CD8-positive, alpha-beta memory T cell (primary cell): ENCODE measurements around the gene HASPIN. TPM values are rescaled to one million over a fixed set of nuclear protein-coding genes. Genes with fewer than 3 reads are reported as not detected.

Experiments used
- CTCF ChIA-PET: fragments of 350-600 bp; sonication (Branson Sonifier 250); formaldehyde crosslinking; loops from one replicate; lab custom pipeline; 2021; ENCODE audit warnings: antibody characterized with exemption; lab: Charles Lee
- POLR2A ChIA-PET: fragments of 350-600 bp; sonication (Branson Sonifier 250); formaldehyde crosslinking; loops from one replicate; lab custom pipeline; 2021; ENCODE audit warnings: antibody characterized with exemption; lab: Charles Lee
- DNase-seq, 5 donors: peaks; one replicate each; pipeline versions ENCODE4 v3.0.0 to v3.0.0-alpha.2; 2020 to 2022; ENCODE audit warnings: mixed read lengths in 1 of 5
- H3K27ac ChIP-seq: one replicate; pipeline ENCODE4 v1.7.0; 2013; ENCODE audit warnings: low read depth, mild to moderate bottlenecking, low read length, moderate library complexity
- H3K27me3 ChIP-seq: 2 replicates; pipeline ENCODE4 v1.7.0; 2013; ENCODE audit warnings: low read length, mild to moderate bottlenecking; ENCODE audit not compliant: insufficient read depth, poor library complexity, severe bottlenecking
- H3K36me3 ChIP-seq: 2 replicates; pipeline ENCODE4 v1.7.0; 2013; ENCODE audit warnings: mild to moderate bottlenecking, low read length, moderate library complexity; ENCODE audit not compliant: insufficient read depth
- H3K4me1 ChIP-seq: 2 replicates; pipeline ENCODE4 v1.7.0; 2013; ENCODE audit warnings: mild to moderate bottlenecking, low read length, moderate library complexity; ENCODE audit not compliant: insufficient read depth
- H3K4me3 ChIP-seq: 2 replicates; pipeline ENCODE4 v1.7.0; 2013; ENCODE audit warnings: mild to moderate bottlenecking, low read length
- H3K9me3 ChIP-seq: 2 replicates; pipeline ENCODE4 v1.7.0; 2013; ENCODE audit warnings: mild to moderate bottlenecking, low read length
- H3K27ac Mint-ChIP-seq, 8 donors: one replicate each; pipeline ENCODE4 v1.8.0; 2020 to 2021; ENCODE audit warnings: mixed read lengths in 8 of 8, mild to moderate bottlenecking in 6 of 8, inconsistent platforms in 3 of 8, moderate library complexity in 3 of 8
- H3K27me3 Mint-ChIP-seq, 2 donors: one replicate each; pipeline ENCODE4 v1.8.0; 2020 to 2021; ENCODE audit warnings: mixed read lengths in 2 of 2, mild to moderate bottlenecking in 1 of 2, moderate library complexity in 1 of 2
- H3K36me3 Mint-ChIP-seq, 3 donors: one replicate each; pipeline ENCODE4 v1.8.0; 2020 to 2021; ENCODE audit warnings: mixed read lengths in 3 of 3, inconsistent platforms in 1 of 3, mild to moderate bottlenecking in 1 of 3
- H3K4me1 Mint-ChIP-seq, 3 donors: one replicate each; pipeline ENCODE4 v1.8.0; 2020 to 2021; ENCODE audit warnings: mixed read lengths in 3 of 3, inconsistent platforms in 1 of 3, mild to moderate bottlenecking in 1 of 3
- H3K4me3 Mint-ChIP-seq, 7 donors: one replicate each; pipeline ENCODE4 v1.8.0; 2020 to 2021; ENCODE audit warnings: mixed read lengths in 7 of 7, mild to moderate bottlenecking in 6 of 7, moderate library complexity in 4 of 7, inconsistent platforms in 2 of 7
- H3K9me3 Mint-ChIP-seq, 5 donors: one replicate each; pipeline ENCODE4 v1.8.0; 2020 to 2022; ENCODE audit warnings: mixed read lengths in 5 of 5, mild to moderate bottlenecking in 3 of 5, moderate library complexity in 2 of 5, inconsistent platforms in 1 of 5
- polyA plus RNA-seq: library from polyadenylated mRNA; unstranded; fragments of 300-500 nt; fragmentation: Illumina TruSeq; gene quantifications from one replicate; pipeline ENCODE4 v1.2.3, GENCODE V29; 2021
- total RNA-seq, 2 experiments: library from RNA; stranded (reverse); gene quantifications; one replicate each; pipeline ENCODE4 v1.2.3, GENCODE V29; 2021

The HASPIN gene
- total and polyA plus RNA-seq, 3 experiments from 2014 or later: 0.09 to 16.6 (median 16.0) TPM

DNA sequence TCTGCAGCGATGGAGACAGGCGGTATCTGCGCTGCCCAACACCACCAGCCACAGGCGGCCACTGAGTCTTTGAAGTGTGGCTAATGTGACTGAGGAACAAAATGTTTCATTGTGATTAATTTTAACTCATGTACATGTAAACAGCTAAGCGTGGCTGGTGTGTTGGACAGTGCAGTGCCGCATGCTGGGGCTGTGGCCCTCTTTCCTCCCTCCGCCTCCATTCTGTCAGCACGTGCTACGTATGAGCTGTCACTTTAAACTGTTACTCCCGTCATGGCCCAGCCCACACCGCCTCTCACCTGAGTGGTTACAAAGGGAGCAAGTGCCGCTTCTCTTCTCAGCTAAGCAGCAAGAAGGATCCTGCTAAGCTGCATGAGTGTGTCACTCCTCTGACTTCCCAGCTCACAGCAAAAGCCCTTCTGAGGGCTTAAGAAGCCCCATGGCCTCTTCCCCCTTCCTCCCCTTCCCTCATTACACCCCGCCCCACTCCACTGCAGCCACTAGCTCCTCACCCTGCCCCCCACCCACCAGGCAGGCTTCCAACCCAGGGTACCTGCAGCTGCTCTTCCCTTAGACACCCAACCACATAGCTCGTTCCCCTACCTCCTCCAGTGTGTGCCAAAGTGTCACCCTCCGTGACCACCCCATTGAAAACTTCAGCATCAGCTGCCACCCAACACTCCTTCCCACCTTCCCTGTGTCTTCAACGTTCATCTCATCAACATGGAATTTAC lies 15.0 kb downstream of the HASPIN start:
- peaks cover 0 to 3% (median 0%) of the 10 kb centered on the region in 5 donors for H3K9me3 Mint-ChIP-seq
- Histone ChIP-seq H3K27ac (no peak overlapping the region), H3K4me1 (peaks cover 30% of the 10 kb centered on the region), H3K4me3 (no peak overlapping the region), H3K9me3 (no peaks in the 10 kb centered on the region), H3K27me3 (no peaks in the 10 kb centered on the region), H3K36me3 (no peaks in the 10 kb centered on the region)
- ChIA-PET CTCF (interaction anchor here (0.5 to 8.7 kb wide), 32 partner anchors 8 to 338 kb away, joined by 3 to 206 read pairs (median 11); partner anchors contain the start of genes HASPIN, ITGAE, NCBP3 and P2RX5), POLR2A (interaction anchor here (0.6 to 1.6 kb wide), 7 partner anchors 9 to 107 kb away, joined by 3 to 10 read pairs (median 4); partner anchors contain the start of gene NCBP3)
- H3K36me3 Mint-ChIP-seq: peaks cover 3 to 24% (median 3%) of the 10 kb centered on the region in 3 donors
- H3K4me1 Mint-ChIP-seq: peaks cover 33 to 45% (median 43%) of the 10 kb centered on the region in 3 donors
- H3K4me3 Mint-ChIP-seq: peak overlapping the region; percentile 6 to 84 (median 49)
- peak; percentile 46 to 85 (median 57) for DNase-seq
- peaks cover 0 to 4% of the 10 kb centered on the region in 2 donors for H3K27me3 Mint-ChIP-seq
- peak overlapping the region; percentile 68 to 98 (median 92) for H3K27ac Mint-ChIP-seq

DNA sequence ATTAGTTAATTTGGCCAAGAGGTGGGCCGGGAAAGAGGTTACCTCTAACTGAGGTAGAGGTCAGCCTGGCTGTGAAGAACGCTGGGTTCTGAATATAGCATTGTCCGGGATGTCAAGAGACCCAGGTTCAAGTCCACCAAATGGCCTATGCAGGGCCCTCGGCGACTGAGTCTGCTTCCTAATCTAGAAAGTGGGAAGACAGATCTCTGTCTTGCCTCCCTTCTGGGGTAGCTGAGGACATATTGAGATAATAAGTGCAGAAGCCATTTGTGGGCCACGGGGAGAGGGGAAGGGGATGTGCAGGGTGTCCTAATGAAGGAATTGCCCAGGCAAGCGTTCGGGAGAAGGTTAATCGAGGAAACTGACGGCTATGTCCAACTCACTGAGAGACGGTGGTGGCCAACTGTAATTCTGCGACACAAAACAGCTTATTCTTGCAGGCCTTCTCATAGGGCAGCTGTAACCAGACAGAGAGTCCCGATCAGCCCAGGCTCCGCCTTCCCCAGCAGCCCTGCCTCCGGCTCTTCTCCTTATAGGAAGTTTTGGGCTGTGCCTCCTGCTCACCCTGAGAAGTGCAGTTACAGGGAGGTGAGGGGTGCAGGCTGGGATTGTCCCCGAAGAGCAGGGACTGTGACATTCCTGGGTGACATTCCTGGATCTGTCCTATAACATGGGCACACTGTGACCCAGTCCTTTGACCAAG lies 15.9 kb downstream of the HASPIN start:
- H3K9me3 ChIP-seq: no peaks in the 10 kb centered on the region
- peaks cover 30% of the 10 kb centered on the region for H3K4me1 ChIP-seq
- no peaks in the 10 kb centered on the region for H3K27me3 ChIP-seq
- H3K4me3 ChIP-seq: no peak overlapping the region
- H3K4me3 Mint-ChIP-seq: peak overlapping the region in 6 of 7 donors; percentile 6 to 79 (median 34)
- peaks cover 3 to 21% (median 3%) of the 10 kb centered on the region in 3 donors for H3K36me3 Mint-ChIP-seq
- DNase-seq: no peak
- H3K27ac ChIP-seq: no peak overlapping the region
- peaks cover 0 to 3% (median 0%) of the 10 kb centered on the region in 5 donors for H3K9me3 Mint-ChIP-seq
- ChIA-PET POLR2A (interaction anchor here (0.6 to 1.7 kb wide), 3 partner anchors 21 to 57 kb away, joined by 3 to 4 read pairs (median 4); no protein-coding TSS in a partner anchor), CTCF (interaction anchor here (0.5 to 8.7 kb wide), 14 partner anchors 12 to 271 kb away, joined by 3 to 206 read pairs (median 23); partner anchors contain the start of genes ITGAE and NCBP3)
- H3K27me3 Mint-ChIP-seq: peaks cover 0 to 4% of the 10 kb centered on the region in 2 donors
- peaks cover 33 to 45% (median 43%) of the 10 kb centered on the region in 3 donors for H3K4me1 Mint-ChIP-seq
- H3K27ac Mint-ChIP-seq: peak overlapping the region; percentile 67 to 98 (median 92)
- no peaks in the 10 kb centered on the region for H3K36me3 ChIP-seq

DNA sequence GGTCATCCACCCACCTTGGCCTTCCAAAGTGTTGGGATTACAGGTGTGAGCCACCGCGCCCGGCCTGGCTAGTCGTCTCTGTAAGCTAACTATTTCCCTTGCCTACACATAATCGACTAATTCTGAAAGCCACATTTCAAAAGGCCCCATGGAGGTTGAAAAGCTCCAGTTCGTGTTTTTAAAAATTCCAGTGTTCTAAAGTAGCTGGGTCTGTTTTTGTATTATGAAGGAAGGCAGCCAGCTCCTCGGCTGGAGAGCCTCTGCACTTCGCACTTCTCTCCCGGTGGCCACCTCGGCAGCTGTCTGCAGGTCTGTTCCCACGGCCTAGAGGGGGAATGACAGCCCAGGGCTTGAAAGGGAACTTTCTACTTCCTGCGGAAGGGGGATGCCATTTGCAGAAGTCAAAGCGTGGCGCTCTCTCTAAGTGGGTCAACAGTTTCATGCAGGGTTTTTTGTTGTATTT lies 16.9 kb downstream of the HASPIN start:
- Mint-ChIP-seq H3K4me3 (peak overlapping the region; percentile 37 to 80 (median 63)), H3K36me3 (peaks cover 3 to 27% (median 3%) of the 10 kb centered on the region in 3 donors)

DNA sequence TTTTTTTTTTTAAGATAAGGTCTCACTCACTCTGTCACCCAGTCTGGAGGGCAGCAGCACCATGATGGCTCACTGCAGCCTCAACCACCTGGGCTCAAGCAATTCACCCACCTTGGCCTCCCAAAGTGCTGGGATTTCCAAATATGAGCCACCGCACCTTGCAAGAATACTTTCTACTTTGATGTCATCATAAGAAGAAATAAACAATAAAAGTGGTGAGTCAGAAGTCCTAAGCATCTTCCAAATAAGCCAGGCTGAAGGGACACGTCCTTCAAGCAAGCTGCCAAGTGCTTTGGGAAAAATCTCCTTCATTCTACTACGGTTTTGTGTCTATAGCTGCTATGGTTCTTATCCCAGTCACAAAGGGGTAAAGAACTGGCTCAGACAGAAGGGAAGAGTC lies 20.3 kb downstream of the HASPIN start:
- H3K4me1 ChIP-seq: peaks cover 19% of the 10 kb centered on the region
- no peak overlapping the region for H3K27ac Mint-ChIP-seq
- peaks cover 3 to 39% (median 3%) of the 10 kb centered on the region in 3 donors for H3K36me3 Mint-ChIP-seq
- no peak overlapping the region for H3K27ac ChIP-seq
- DNase-seq: no peak
- no peaks in the 10 kb centered on the region for H3K9me3 ChIP-seq
- ChIA-PET POLR2A (interaction anchor here (0.7 kb wide), 1 partner anchor 37 kb away, joined by 4 read pairs; no protein-coding TSS in a partner anchor), CTCF (interaction anchor here (1.0 kb wide), 1 partner anchor 84 kb away, joined by 4 read pairs; no protein-coding TSS in a partner anchor)
- H3K36me3 ChIP-seq: no peaks in the 10 kb centered on the region
- H3K27me3 ChIP-seq: no peaks in the 10 kb centered on the region
- no peak overlapping the region for H3K4me3 Mint-ChIP-seq
- peaks cover 27 to 34% (median 29%) of the 10 kb centered on the region in 3 donors for H3K4me1 Mint-ChIP-seq
- no peak overlapping the region for H3K4me3 ChIP-seq
- H3K9me3 Mint-ChIP-seq: peaks cover 0 to 3% (median 0%) of the 10 kb centered on the region in 5 donors
- peaks cover 0 to 3% of the 10 kb centered on the region in 2 donors for H3K27me3 Mint-ChIP-seq

More for the DNA sequence above, 16.9 kb downstream of the HASPIN start:
- POLR2A ChIA-PET: interaction anchor here (1.0 to 1.7 kb wide), 2 partner anchors 10 to 56 kb away, joined by 3 to 4 read pairs; no protein-coding TSS in a partner anchor
- H3K27me3 Mint-ChIP-seq: peaks cover 0 to 4% of the 10 kb centered on the region in 2 donors
- peaks cover 30% of the 10 kb centered on the region for H3K4me1 ChIP-seq
- peak overlapping the region; percentile 85 to 97 (median 95) for H3K27ac Mint-ChIP-seq
- H3K36me3 ChIP-seq: no peaks in the 10 kb centered on the region
- peaks cover 33 to 45% (median 43%) of the 10 kb centered on the region in 3 donors for H3K4me1 Mint-ChIP-seq
- peak; percentile 50 to 68 (median 62) for DNase-seq
- H3K9me3 Mint-ChIP-seq: peaks cover 0 to 3% (median 0%) of the 10 kb centered on the region in 5 donors
- CTCF ChIA-PET: interaction anchor here (0.8 to 8.7 kb wide), 7 partner anchors 13 to 105 kb away, joined by 3 to 206 read pairs (median 4); partner anchors contain the start of gene NCBP3
- no peaks in the 10 kb centered on the region for H3K27me3 ChIP-seq
- no peak overlapping the region for H3K4me3 ChIP-seq
- H3K9me3 ChIP-seq: no peaks in the 10 kb centered on the region
- H3K27ac ChIP-seq: no peak overlapping the region

DNA sequence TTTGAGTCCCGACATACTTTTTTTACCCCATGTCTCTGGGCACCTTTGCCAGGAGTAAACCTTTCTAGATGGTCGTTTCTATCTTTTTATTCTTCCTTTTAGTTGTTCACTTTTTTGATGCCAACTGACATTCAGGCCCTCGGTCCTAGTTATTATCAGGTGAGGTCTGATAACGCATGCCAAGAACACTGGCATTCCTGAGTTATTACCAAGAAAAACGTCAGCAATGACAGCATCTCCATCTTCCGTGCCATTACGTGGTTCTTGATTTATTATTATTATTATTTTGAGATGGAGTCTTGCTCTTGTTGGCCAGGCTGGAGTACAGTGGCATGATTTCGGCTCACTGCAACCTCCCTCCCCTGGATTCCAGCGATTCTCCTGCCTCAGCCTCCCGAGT lies 21.4 kb downstream of the HASPIN start:
- peaks cover 0 to 3% (median 0%) of the 10 kb centered on the region in 5 donors for H3K9me3 Mint-ChIP-seq
- peaks cover 19 to 31% (median 22%) of the 10 kb centered on the region in 3 donors for H3K4me1 Mint-ChIP-seq
- no peak overlapping the region for H3K27ac Mint-ChIP-seq
- H3K27me3 Mint-ChIP-seq: peaks cover 0 to 1% of the 10 kb centered on the region in 2 donors
- H3K4me3 Mint-ChIP-seq: no peak overlapping the region
- CTCF ChIA-PET: no interaction called here
- H3K4me1 ChIP-seq: peaks cover 12% of the 10 kb centered on the region
- H3K27ac ChIP-seq: no peak overlapping the region
- H3K27me3 ChIP-seq: no peaks in the 10 kb centered on the region
- H3K9me3 ChIP-seq: no peaks in the 10 kb centered on the region
- no peak overlapping the region for H3K4me3 ChIP-seq
- H3K36me3 Mint-ChIP-seq: peaks cover 3 to 36% (median 3%) of the 10 kb centered on the region in 3 donors
- DNase-seq: no peak
- no peaks in the 10 kb centered on the region for H3K36me3 ChIP-seq
- POLR2A ChIA-PET: no interaction called here

DNA sequence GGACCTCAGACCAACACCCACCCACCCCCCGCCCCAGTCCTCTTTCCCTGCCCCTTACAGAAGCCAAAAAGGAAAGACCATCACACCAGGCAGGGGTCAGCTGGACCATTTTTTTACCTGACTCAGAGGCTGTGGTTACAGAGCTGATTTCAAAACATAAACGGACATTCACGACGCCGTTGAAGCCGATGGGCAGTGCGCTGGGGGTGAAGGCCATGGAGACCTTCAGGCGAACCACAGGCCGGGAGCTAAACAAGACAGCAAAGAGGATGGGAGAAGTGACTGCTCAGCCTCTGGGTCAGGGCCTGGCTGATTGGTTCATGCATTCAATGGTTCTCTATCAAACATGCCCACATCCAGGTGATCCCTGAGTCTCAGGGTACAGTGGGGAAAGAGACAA lies 24.1 kb downstream of the HASPIN start:
- Histone ChIP-seq H3K4me1 (peaks cover 26% of the 10 kb centered on the region), H3K4me3 (no peak overlapping the region), H3K36me3 (no peaks in the 10 kb centered on the region), H3K9me3 (no peaks in the 10 kb centered on the region), H3K27ac (no peak overlapping the region), H3K27me3 (no peaks in the 10 kb centered on the region)
- Mint-ChIP-seq H3K9me3 (peaks cover 0 to 3% (median 0%) of the 10 kb centered on the region in 5 donors), H3K4me3 (no peak overlapping the region), H3K36me3 (peaks cover 0 to 37% (median 3%) of the 10 kb centered on the region in 3 donors), H3K4me1 (peaks cover 22 to 36% (median 24%) of the 10 kb centered on the region in 3 donors), H3K27me3 (peaks cover 0 to 1% of the 10 kb centered on the region in 2 donors), H3K27ac (peak overlapping the region in 3 of 8 donors; percentile 49 to 87 (median 83))
- DNase-seq: no peak
- CTCF ChIA-PET: interaction anchor here (2.3 kb wide), 1 partner anchor 10 kb away, joined by 15 read pairs; no protein-coding TSS in a partner anchor
- POLR2A ChIA-PET: interaction anchor here (0.5 to 1.2 kb wide), 3 partner anchors 9 to 644 kb away, joined by 4 to 5 read pairs (median 4); no protein-coding TSS in a partner anchor

DNA sequence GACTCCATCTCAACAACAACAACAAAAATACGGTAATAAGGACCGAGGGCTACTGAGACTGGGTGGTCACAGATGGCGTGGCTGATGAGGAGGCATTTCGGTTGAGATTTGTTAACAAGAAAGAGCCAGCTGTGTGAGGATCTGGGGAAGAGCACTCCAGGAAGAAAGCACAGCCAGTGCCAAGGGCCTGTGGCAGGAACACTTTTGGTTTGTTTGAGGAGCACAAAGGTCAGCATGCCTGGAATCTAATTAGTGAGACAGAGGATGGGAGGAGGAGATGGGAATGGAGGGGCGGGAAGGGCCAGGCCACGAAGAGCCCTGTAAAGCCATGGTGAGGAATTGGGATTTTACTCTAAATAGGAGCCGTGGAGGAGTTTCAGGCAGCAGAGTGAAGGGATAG lies 24.9 kb downstream of the HASPIN start:
- H3K27me3 Mint-ChIP-seq: peaks cover 0 to 1% of the 10 kb centered on the region in 2 donors
- no peak overlapping the region for H3K27ac ChIP-seq
- H3K9me3 Mint-ChIP-seq: no peaks in the 10 kb centered on the region
- peaks cover 27 to 38% (median 29%) of the 10 kb centered on the region in 3 donors for H3K4me1 Mint-ChIP-seq
- H3K4me3 ChIP-seq: no peak overlapping the region
- no peaks in the 10 kb centered on the region for H3K36me3 ChIP-seq
- DNase-seq: no peak
- H3K4me1 ChIP-seq: peaks cover 26% of the 10 kb centered on the region
- peak overlapping the region in 3 of 8 donors; percentile 73 to 83 (median 83) for H3K27ac Mint-ChIP-seq
- POLR2A ChIA-PET: no interaction called here
- no peaks in the 10 kb centered on the region for H3K27me3 ChIP-seq
- CTCF ChIA-PET: interaction anchor here (9.8 kb wide), 1 partner anchor 11 kb away, joined by 85 read pairs; no protein-coding TSS in a partner anchor
- H3K9me3 ChIP-seq: no peaks in the 10 kb centered on the region
- peak overlapping the region in 1 of 7 donors; percentile 57 for H3K4me3 Mint-ChIP-seq
- H3K36me3 Mint-ChIP-seq: peaks cover 0 to 34% (median 0%) of the 10 kb centered on the region in 3 donors
